Measurements from ENCODE around the gene LGALS12. TPM values are rescaled to one million over a fixed set of nuclear protein-coding genes. Genes with fewer than 3 reads are reported as not detected.

The LGALS12 gene
- total RNA-seq, 1 donor from 2014 or later: not detected

GRCh38 chr11:63511048-63511748, 5.3 kb downstream of the LGALS12 start:
- H3K27me3 ChIP-seq (ENCODE audit: insufficient read depth, low read length): no peaks in the 10 kb centered on the region
- DNase-seq (ENCODE audit: low read depth) (no peak), FAIRE-seq (no peak)
- TF ChIP-seq CTCF (IDR thresholded peaks at IDR 0.05; ENCODE audit: insufficient read depth, low read depth, low read length): no peak
- no peak for TF ChIP-seq EZH2 (IDR thresholded peaks at IDR 0.05; ENCODE audit: insufficient read depth, low read length)
- H3K9me3 Mint-ChIP-seq (ENCODE audit: unreplicated experiment): no peaks in the 10 kb centered on the region
- H3K4me1 Mint-ChIP-seq (ENCODE audit: low read depth, unreplicated experiment): peaks cover 5% of the 10 kb centered on the region
- no peaks in the 10 kb centered on the region for H3K36me3 Mint-ChIP-seq (ENCODE audit: low read depth, unreplicated experiment)
- no peak overlapping the region for H3K4me3 ChIP-seq (ENCODE audit: insufficient read depth, low read depth, low read length)
- H4K20me1 ChIP-seq (ENCODE audit: insufficient read depth, low read length): no peaks in the 10 kb centered on the region
- peaks cover 10% of the 10 kb centered on the region for H3K27me3 Mint-ChIP-seq (ENCODE audit: low read depth, unreplicated experiment)
- no peak overlapping the region for H3K4me3 Mint-ChIP-seq (ENCODE audit: unreplicated experiment)
- H2AFZ ChIP-seq (ENCODE audit: low read depth, low read length): no peak overlapping the region
- H3K9me3 ChIP-seq (ENCODE audit: insufficient read depth, low read depth, low read length): no peaks in the 10 kb centered on the region
- no peak overlapping the region for H3K27ac Mint-ChIP-seq (ENCODE audit: unreplicated experiment)
- no peak overlapping the region for H3K9ac ChIP-seq (ENCODE audit: low read length)
- peaks cover 15% of the 10 kb centered on the region for H3K4me1 ChIP-seq (ENCODE audit: insufficient read depth, low read length)
- H3K27ac ChIP-seq (ENCODE audit: low read depth, low read length): no peak overlapping the region
- H3K79me2 ChIP-seq (ENCODE audit: insufficient read depth, low read length): no peaks in the 10 kb centered on the region
- H3K36me3 ChIP-seq (ENCODE audit: insufficient read depth, low read length): no peaks in the 10 kb centered on the region
- H3K4me2 ChIP-seq (ENCODE audit: low read length): no peak overlapping the region

GRCh38 chr11:63512816-63513215, 6.9 kb downstream of the LGALS12 start:
- Histone ChIP-seq H3K4me1 (ENCODE audit: insufficient read depth, low read length) (peaks cover 15% of the 10 kb centered on the region), H3K4me3 (ENCODE audit: insufficient read depth, low read depth, low read length) (no peak overlapping the region), H2AFZ (ENCODE audit: low read depth, low read length) (no peak overlapping the region), H3K27ac (ENCODE audit: low read depth, low read length) (no peak overlapping the region), H3K27me3 (ENCODE audit: insufficient read depth, low read length) (no peaks in the 10 kb centered on the region), H3K4me2 (ENCODE audit: low read length) (no peak overlapping the region), H4K20me1 (ENCODE audit: insufficient read depth, low read length) (no peaks in the 10 kb centered on the region), H3K36me3 (ENCODE audit: insufficient read depth, low read length) (no peaks in the 10 kb centered on the region), H3K9ac (ENCODE audit: low read length) (no peak overlapping the region), H3K79me2 (ENCODE audit: insufficient read depth, low read length) (no peaks in the 10 kb centered on the region), H3K9me3 (ENCODE audit: insufficient read depth, low read depth, low read length) (no peaks in the 10 kb centered on the region)
- no peak for FAIRE-seq
- H3K4me3 Mint-ChIP-seq (ENCODE audit: unreplicated experiment): no peak overlapping the region
- H3K4me1 Mint-ChIP-seq (ENCODE audit: low read depth, unreplicated experiment): peaks cover 5% of the 10 kb centered on the region
- TF ChIP-seq CTCF (IDR thresholded peaks at IDR 0.05; ENCODE audit: insufficient read depth, low read depth, low read length): no peak
- no peak for TF ChIP-seq EZH2 (IDR thresholded peaks at IDR 0.05; ENCODE audit: insufficient read depth, low read length)
- no peaks in the 10 kb centered on the region for H3K36me3 Mint-ChIP-seq (ENCODE audit: low read depth, unreplicated experiment)
- no peak overlapping the region for H3K27ac Mint-ChIP-seq (ENCODE audit: unreplicated experiment)
- no peaks in the 10 kb centered on the region for H3K9me3 Mint-ChIP-seq (ENCODE audit: unreplicated experiment)
- H3K27me3 Mint-ChIP-seq (ENCODE audit: low read depth, unreplicated experiment): peaks cover 10% of the 10 kb centered on the region
- DNase-seq (ENCODE audit: low read depth): no peak

- TF ChIP-seq CTCF (IDR thresholded peaks at IDR 0.05; ENCODE audit: insufficient read depth, low read depth, low read length) (no peak), EZH2 (IDR thresholded peaks at IDR 0.05; ENCODE audit: insufficient read depth, low read length) (no peak)
Observed at GRCh38 chr11:63516109-63516508, 10.2 kb downstream of the LGALS12 start.

More at GRCh38 chr11:63516109-63516508, 10.2 kb downstream of the LGALS12 start:
- DNase-seq (ENCODE audit: low read depth): no peak
- H3K9me3 ChIP-seq (ENCODE audit: insufficient read depth, low read depth, low read length): no peaks in the 10 kb centered on the region
- no peaks in the 10 kb centered on the region for H4K20me1 ChIP-seq (ENCODE audit: insufficient read depth, low read length)
- no peaks in the 10 kb centered on the region for H3K79me2 ChIP-seq (ENCODE audit: insufficient read depth, low read length)
- no peak overlapping the region for H2AFZ ChIP-seq (ENCODE audit: low read depth, low read length)
- H3K36me3 Mint-ChIP-seq (ENCODE audit: low read depth, unreplicated experiment): no peaks in the 10 kb centered on the region
- H3K27ac Mint-ChIP-seq (ENCODE audit: unreplicated experiment): no peak overlapping the region
- no peak overlapping the region for H3K4me3 ChIP-seq (ENCODE audit: insufficient read depth, low read depth, low read length)
- H3K4me3 Mint-ChIP-seq (ENCODE audit: unreplicated experiment): no peak overlapping the region
- no peak overlapping the region for H3K4me2 ChIP-seq (ENCODE audit: low read length)
- no peaks in the 10 kb centered on the region for H3K9me3 Mint-ChIP-seq (ENCODE audit: unreplicated experiment)
- no peak overlapping the region for H3K27ac ChIP-seq (ENCODE audit: low read depth, low read length)
- H3K4me1 ChIP-seq (ENCODE audit: insufficient read depth, low read length): peaks cover 5% of the 10 kb centered on the region
- H3K27me3 Mint-ChIP-seq (ENCODE audit: low read depth, unreplicated experiment): peaks cover 3% of the 10 kb centered on the region
- no peaks in the 10 kb centered on the region for H3K36me3 ChIP-seq (ENCODE audit: insufficient read depth, low read length)
- FAIRE-seq: no peak
- H3K27me3 ChIP-seq (ENCODE audit: insufficient read depth, low read length): no peaks in the 10 kb centered on the region
- peaks cover 6% of the 10 kb centered on the region for H3K4me1 Mint-ChIP-seq (ENCODE audit: low read depth, unreplicated experiment)
- H3K9ac ChIP-seq (ENCODE audit: low read length): no peak overlapping the region

Measured in astrocyte (in vitro differentiated cells and primary cell).